Activated CD4-positive, alpha-beta memory T cell treated with anti-CD3 and anti-CD28 coated beads, Interleukin-2, amount 10 ng/mL, durations not matched to agents 7 days and 5 days (primary cell): Measurements from ENCODE around the gene CTSZ. TPM values are rescaled to one million over a fixed set of nuclear protein-coding genes. Genes with fewer than 3 reads are reported as not detected.
"Not testable (repeated sequence)": the region's sequence is repeated elsewhere in the genome, so short reads cannot be mapped to it uniquely, and the experiment has no call there.

ENCODE experiments used
- CTCF ChIA-PET: fragments of 350-600 bp; sonication (Branson Sonifier 250); formaldehyde crosslinking; loops from one replicate; lab custom pipeline; 2021; ENCODE audit warnings: antibody characterized with exemption, inconsistent platforms; lab: Charles Lee
- POLR2A ChIA-PET: fragments of 350-600 bp; sonication (Branson Sonifier 250); formaldehyde crosslinking; loops from one replicate; lab custom pipeline; 2021; ENCODE audit warnings: antibody characterized with exemption; lab: Charles Lee
- DNase-seq: peaks from one replicate; pipeline ENCODE4 v3.0.0-alpha.2; 2020
- H3K27ac Mint-ChIP-seq: one replicate; pipeline ENCODE4 v1.8.0; 2021; ENCODE audit warnings: mild to moderate bottlenecking, mixed read lengths
- H3K27me3 Mint-ChIP-seq: one replicate; pipeline ENCODE4 v1.8.0; 2021; ENCODE audit warnings: mixed read lengths
- H3K36me3 Mint-ChIP-seq: one replicate; pipeline ENCODE4 v1.8.0; 2021; ENCODE audit warnings: low read depth, mixed read lengths
- H3K4me1 Mint-ChIP-seq: one replicate; pipeline ENCODE4 v1.8.0; 2021; ENCODE audit warnings: mixed read lengths
- H3K4me3 Mint-ChIP-seq: one replicate; pipeline ENCODE4 v1.8.0; 2021; ENCODE audit warnings: mild to moderate bottlenecking, mixed read lengths
- H3K9me3 Mint-ChIP-seq: one replicate; pipeline ENCODE4 v1.8.0; 2021; ENCODE audit warnings: mixed read lengths
- total RNA-seq, 2 experiments: library from RNA; stranded (reverse); gene quantifications; one replicate each; pipeline ENCODE4 v1.2.3, GENCODE V29; 2021

Gene CTSZ
- total RNA-seq, 2 experiments from 2014 or later, result 45.0 to 49.0 TPM

DNA sequence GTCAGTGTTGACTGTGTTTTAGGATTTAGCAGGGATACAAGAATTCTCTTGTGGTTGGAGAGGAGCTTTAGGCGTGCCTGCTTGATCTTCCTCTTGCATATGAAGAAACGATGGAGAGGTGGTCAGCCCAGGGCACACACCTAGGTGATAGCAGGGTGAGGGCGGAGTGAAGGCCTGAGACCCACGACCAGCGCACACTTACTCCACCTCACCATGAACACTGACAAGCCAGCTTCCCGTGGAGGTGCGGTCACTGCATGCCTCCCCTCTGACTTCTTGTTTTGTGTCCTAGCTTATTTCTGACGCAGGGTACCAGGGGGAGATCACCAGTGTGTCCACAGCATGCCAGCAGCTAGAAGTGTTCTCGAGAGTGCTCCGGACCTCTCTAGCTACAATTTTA, 17.9 kb downstream of the CTSZ start:
- Mint-ChIP-seq H3K4me3 (no peak overlapping the region), H3K27me3 (no peaks in the 10 kb centered on the region), H3K36me3 (peaks cover 68% of the 10 kb centered on the region), H3K9me3 (no peaks in the 10 kb centered on the region), H3K27ac (no peak overlapping the region), H3K4me1 (peaks cover 31% of the 10 kb centered on the region)
- CTCF ChIA-PET, result no interaction called here
- no peak for DNase-seq
- POLR2A ChIA-PET, result interaction anchor here (2.3 to 2.8 kb wide), 2 partner anchors 28 to 43 kb away, joined by 6 to 12 read pairs; partner anchors contain the start of gene ATP5F1E

DNA sequence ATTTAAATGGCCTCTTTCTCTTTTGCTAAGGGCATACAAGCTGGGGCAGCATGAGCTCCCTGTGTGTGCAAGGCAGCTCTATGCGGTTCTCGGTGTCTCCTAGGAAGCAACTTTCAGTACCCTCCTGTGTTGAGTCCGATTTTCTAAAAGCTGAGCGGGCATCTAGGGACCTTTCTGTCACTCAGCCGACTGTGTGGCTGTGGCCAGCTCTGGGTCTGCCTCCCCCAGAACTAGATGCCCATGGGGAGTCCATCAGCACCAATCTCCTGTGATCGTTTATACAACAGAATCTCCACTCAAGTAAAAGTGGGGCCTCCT, 18.5 kb downstream of the CTSZ start:
- DNase-seq, result no peak
- Mint-ChIP-seq H3K36me3 (peaks cover 65% of the 10 kb centered on the region), H3K9me3 (no peaks in the 10 kb centered on the region), H3K4me1 (peaks cover 36% of the 10 kb centered on the region), H3K4me3 (no peak overlapping the region), H3K27me3 (no peaks in the 10 kb centered on the region), H3K27ac (no peak overlapping the region)
- ChIA-PET CTCF (no interaction called here), POLR2A (interaction anchor here (2.8 kb wide), 1 partner anchor 43 kb away, joined by 12 read pairs; the partner anchor contains the start of gene ATP5F1E)

DNA sequence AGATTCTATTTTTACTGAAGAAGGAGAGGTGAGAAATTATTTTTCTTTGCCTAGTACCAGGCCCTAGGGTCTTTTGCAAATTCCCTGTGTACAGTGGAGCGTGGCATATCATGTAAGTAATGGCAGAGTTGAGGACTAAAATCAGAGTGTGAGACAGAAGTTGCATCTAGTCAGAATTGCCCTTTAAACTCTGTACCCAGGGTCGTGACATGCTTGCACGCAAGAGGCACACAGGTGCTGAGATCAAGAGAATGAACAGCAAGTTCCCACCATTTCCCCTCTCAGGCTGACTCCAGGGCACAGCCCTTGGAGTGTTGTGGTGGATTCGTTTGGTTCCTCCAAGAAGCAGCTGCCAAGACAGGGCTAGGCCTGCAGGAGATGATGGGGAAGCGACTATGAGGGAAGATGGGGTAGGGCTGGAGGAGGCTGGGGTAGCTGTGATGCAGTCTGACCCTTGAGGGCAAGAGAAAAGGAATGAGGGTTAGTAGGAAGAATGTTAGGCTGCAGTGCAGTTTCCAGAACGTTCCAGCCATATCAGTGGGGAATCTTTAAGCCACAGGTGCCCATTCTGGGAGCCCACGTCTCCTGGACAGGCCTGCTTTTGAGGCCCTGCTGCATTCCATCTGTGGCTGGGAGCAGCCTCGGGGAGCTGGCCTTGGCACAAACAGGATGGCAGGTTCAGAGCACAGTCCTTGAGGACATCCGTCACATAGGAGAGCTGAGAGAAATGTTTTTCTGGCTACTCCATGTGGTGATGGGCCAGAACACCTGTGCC, 19.1 kb downstream of the CTSZ start:
- POLR2A ChIA-PET, result interaction anchor here (1.0 to 2.8 kb wide), 2 partner anchors 44 kb away, joined by 3 to 12 read pairs; partner anchors contain the start of gene ATP5F1E
- H3K9me3 Mint-ChIP-seq, result no peaks in the 10 kb centered on the region
- no peak for DNase-seq
- H3K27me3 Mint-ChIP-seq, result no peaks in the 10 kb centered on the region
- peaks cover 39% of the 10 kb centered on the region for H3K4me1 Mint-ChIP-seq
- peaks cover 64% of the 10 kb centered on the region for H3K36me3 Mint-ChIP-seq
- CTCF ChIA-PET, result no interaction called here
- H3K4me3 Mint-ChIP-seq, result no peak overlapping the region
- H3K27ac Mint-ChIP-seq, result no peak overlapping the region

DNA sequence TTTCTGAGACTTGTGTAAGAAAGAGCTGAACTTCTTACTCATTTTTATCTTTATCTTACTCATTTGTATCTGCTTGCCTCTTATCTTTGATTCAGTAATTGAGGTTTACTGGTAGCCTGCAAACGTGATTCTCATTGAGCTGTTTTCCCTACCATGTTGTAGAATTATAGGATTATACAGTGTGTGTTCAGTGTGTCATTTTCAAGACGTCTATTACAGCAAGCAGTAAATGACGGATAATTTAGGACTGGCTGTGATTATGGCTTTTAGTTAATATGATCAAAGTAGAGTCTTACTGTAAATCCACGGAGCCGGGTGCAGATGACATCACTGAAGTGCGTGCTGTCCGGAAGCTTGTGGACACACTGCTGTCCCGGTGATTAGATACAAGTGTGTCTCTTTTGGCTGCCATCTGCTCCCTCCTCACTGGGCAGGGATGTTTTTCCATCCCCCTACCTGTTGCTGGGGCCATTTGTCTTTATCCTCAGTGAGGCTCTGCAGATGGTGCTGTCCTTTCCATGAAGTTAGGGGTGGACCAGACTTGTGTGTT, 20.0 kb downstream of the CTSZ start:
- ChIA-PET POLR2A (interaction anchor here (1.0 kb wide), 1 partner anchor 45 kb away, joined by 3 read pairs; no protein-coding TSS in a partner anchor), CTCF (no interaction called here)
- Mint-ChIP-seq H3K4me1 (peaks cover 46% of the 10 kb centered on the region), H3K36me3 (peaks cover 61% of the 10 kb centered on the region), H3K27me3 (no peaks in the 10 kb centered on the region), H3K4me3 (no peak overlapping the region), H3K27ac (no peak overlapping the region), H3K9me3 (no peaks in the 10 kb centered on the region)
- no peak for DNase-seq

DNA sequence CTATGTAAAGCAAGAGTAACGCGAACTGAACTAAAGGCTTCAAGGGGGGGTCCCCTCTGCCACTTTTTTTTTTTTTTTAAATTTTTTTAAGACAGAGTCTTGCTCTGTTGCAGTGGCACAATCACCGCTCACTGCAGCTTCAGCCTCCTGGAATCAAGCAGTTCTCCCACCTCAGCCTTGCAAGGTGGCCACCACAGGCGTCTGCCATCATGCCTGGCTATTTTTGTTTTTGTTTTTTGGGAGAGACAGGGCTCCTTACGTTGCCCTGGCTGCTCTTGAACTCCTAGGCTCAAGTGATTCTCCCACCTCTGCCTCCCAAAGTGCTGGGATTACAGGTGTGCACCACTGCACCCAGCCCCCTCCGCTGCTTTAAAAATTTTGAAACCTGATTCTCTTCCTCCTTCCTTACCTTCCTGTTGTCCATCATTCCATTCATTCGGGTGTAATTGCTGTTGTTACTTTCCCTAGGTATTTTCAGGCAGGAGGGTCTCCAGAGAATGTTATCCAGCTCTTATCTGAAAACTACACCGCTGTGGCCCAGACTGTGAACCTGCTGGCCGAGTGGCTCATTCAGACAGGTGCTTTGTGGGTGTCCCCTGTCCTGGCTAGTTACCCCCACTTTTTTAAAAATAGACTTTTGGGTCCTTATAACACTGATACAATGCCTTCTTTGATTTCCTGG, 20.6 kb downstream of the CTSZ start:
- Mint-ChIP-seq H3K4me3 (no peak overlapping the region), H3K9me3 (no peaks in the 10 kb centered on the region), H3K27me3 (no peaks in the 10 kb centered on the region), H3K4me1 (peaks cover 50% of the 10 kb centered on the region), H3K27ac (no peak overlapping the region), H3K36me3 (peaks cover 57% of the 10 kb centered on the region)
- ChIA-PET POLR2A (interaction anchor here (1.0 kb wide), 1 partner anchor 45 kb away, joined by 3 read pairs; no protein-coding TSS in a partner anchor), CTCF (no interaction called here)
- no peak for DNase-seq

DNA sequence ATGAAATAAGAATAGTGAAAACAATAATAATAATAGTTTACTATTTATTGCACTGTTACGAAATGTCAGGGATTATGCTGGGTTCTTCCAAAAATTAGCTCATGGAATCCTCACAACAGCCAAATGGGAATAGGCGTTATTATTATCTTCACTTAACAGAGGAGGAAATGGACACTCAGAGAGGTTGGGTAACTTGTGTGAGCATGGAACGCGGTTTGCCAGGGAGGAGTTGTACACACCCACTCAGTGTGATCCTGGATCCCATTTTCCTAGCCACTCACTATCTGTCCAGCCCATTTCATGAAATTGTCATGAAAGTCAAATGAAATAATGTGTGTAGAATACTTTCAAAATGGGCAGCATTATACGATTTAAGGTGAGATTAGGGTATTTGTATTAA, 21.4 kb downstream of the CTSZ start:
- H3K9me3 Mint-ChIP-seq, result no peaks in the 10 kb centered on the region
- CTCF ChIA-PET, result interaction anchor here (0.6 kb wide), 1 partner anchor 24 kb away, joined by 3 read pairs; no protein-coding TSS in a partner anchor
- DNase-seq, result no peak
- H3K4me3 Mint-ChIP-seq, result no peak overlapping the region
- peaks cover 50% of the 10 kb centered on the region for H3K4me1 Mint-ChIP-seq
- no peak overlapping the region for H3K27ac Mint-ChIP-seq
- H3K27me3 Mint-ChIP-seq, result no peaks in the 10 kb centered on the region
- peaks cover 54% of the 10 kb centered on the region for H3K36me3 Mint-ChIP-seq
- POLR2A ChIA-PET, result no interaction called here

DNA sequence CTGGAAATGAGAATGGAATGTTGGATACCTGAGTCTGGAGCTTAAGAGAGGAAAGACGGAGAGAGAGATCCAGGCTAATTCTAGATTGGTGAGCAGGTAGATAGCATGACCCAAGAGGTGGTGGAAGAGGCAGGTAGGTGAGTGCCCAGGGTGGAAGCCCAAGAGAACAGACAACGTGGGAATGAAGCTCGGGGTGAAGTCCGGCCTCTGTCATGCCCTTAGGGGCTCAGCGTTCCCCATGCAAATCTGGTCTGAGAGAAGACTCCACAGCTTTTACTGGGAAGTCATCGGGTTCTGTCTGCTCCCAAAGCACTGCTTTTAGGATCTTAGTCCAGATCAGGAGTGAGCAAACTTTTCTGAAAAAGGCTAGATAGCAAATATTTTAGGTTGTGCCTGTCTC, 22.4 kb downstream of the CTSZ start:
- Mint-ChIP-seq H3K36me3 (peaks cover 47% of the 10 kb centered on the region), H3K4me1 (peaks cover 50% of the 10 kb centered on the region), H3K27me3 (no peaks in the 10 kb centered on the region), H3K27ac (no peak overlapping the region), H3K4me3 (no peak overlapping the region), H3K9me3 (no peaks in the 10 kb centered on the region)
- no peak for DNase-seq
- POLR2A ChIA-PET, result interaction anchor here (1.0 to 4.9 kb wide), 2 partner anchors 9 to 48 kb away, joined by 3 to 50 read pairs; partner anchors contain the start of gene ATP5F1E
- CTCF ChIA-PET, result no interaction called here

DNA sequence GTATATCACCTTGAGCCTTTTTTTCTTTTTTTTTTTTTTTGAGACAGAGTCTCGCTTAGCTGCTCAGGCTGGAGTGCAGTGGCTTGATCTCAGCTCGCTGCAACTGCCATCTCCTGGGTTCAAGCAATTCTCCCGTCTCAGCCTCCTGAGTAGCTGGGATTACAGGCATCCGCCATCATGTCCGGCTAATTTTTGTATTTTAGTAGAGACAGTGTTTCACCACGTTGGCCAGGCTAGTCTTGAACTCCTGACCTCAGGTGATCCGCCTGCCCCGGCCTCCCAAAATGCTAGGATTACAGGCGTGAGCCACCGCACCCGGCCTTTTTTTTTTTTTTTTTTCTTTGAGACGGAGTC, 24.0 kb downstream of the CTSZ start:
- H3K9me3 Mint-ChIP-seq, DNase-seq, H3K27me3 Mint-ChIP-seq, H3K27ac Mint-ChIP-seq: not testable (repeated sequence)
- H3K36me3 Mint-ChIP-seq, result peaks cover 36% of the 10 kb centered on the region
- CTCF ChIA-PET, result interaction anchor here (1.0 kb wide), 1 partner anchor 76 kb away, joined by 6 read pairs; no protein-coding TSS in a partner anchor
- peak overlapping the region; percentile 90 for H3K4me3 Mint-ChIP-seq
- POLR2A ChIA-PET, result interaction anchor here (0.7 to 4.9 kb wide), 13 partner anchors 10 to 677 kb away, joined by 3 to 50 read pairs (median 4); partner anchors contain the start of genes ATP5F1E, PRELID3B, STX16 and ZNF831
- peaks cover 50% of the 10 kb centered on the region for H3K4me1 Mint-ChIP-seq

DNA sequence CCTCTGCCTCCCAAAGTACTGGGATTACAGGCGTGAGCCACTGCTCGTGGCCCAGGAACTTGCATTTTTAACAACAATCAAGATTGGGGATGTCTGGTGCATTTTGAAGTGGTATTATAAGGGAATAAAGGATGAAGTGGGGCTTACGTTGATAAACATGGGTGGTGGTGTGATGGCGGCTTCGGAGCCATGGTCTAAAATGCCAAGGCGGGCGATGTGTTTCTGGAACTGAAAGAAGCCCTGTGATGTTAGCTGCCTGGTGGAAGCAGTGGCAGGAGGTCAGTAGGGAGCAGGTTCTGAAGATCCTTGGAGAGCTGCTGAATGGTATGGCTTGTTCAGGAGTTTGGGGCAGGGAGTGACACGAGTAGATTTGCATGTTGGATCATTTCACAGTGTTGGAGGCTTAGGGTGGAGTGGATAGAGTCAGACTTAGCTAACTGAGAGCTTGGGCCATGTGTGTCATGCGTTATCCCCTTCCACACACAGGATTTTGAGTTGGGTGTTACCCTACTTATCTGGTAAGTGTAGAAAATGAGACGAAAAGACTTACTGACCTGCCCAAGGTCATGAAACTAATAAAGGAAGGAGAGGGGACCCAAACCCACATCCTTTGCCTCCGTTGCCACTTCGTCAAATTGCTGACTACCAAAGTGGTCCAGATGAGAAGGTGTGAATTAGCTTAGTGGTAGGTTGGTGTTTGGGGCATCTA, 24.5 kb downstream of the CTSZ start:
- H3K4me1 Mint-ChIP-seq, result peaks cover 50% of the 10 kb centered on the region
- H3K36me3 Mint-ChIP-seq, result peaks cover 30% of the 10 kb centered on the region
- peak; percentile 45 for DNase-seq
- ChIA-PET CTCF (interaction anchor here (0.6 to 1.0 kb wide), 2 partner anchors 75 to 275 kb away, joined by 3 to 6 read pairs; no protein-coding TSS in a partner anchor), POLR2A (interaction anchor here (0.7 to 4.9 kb wide), 21 partner anchors 11 to 676 kb away, joined by 3 to 50 read pairs (median 3); partner anchors contain the start of genes ATP5F1E, PRELID3B, STX16 and ZNF831)
- peaks cover 4% of the 10 kb centered on the region for H3K27me3 Mint-ChIP-seq
- peak overlapping the region; percentile 79 for H3K27ac Mint-ChIP-seq
- H3K9me3 Mint-ChIP-seq, result no peaks in the 10 kb centered on the region
- H3K4me3 Mint-ChIP-seq, result peak overlapping the region; percentile 90

DNA sequence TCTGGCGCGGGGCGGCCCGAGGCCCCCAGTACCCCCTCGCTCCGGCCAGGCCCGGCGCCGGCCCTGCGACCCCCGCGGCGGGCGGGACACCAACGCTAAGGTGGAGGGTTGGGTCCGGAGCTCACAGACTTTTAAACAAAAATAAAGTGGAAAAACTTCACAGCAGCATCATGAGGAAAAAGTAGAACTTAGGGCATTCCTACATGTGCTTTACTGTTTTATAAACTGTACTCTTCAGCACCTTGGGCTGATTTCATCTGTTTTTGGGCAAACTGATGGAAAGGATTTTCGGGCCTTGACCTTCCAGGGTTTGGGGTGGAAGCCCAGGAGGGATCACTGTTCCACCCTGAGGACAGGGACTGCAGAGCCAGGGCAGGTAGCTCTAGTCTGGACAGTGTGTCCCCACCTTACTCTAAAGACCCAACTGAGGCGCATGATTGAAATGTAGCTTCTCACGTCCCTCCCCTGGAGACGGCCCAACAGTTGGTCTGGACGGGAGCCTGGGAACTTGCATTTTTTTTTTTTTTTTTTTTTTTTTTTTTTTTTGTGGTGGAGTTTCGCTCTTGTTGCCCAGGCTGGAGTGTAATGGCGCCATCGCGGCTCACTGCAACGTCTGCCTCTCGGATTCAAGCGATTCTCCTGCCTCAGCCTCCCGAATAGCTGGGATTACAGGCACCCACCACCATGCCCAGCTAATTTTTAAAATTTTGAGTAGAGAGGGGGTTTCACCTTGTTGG, 25.3 kb downstream of the CTSZ start:
- H3K36me3 Mint-ChIP-seq, result peaks cover 23% of the 10 kb centered on the region
- ChIA-PET POLR2A (interaction anchor here (0.9 to 4.9 kb wide), 20 partner anchors 11 to 330 kb away, joined by 3 to 50 read pairs (median 4); partner anchors contain the start of genes ATP5F1E, PRELID3B, STX16 and ZNF831), CTCF (interaction anchor here (0.6 kb wide), 1 partner anchor 276 kb away, joined by 3 read pairs; no protein-coding TSS in a partner anchor)
- peak; percentile 33 for DNase-seq
- H3K27me3 Mint-ChIP-seq, result peaks cover 6% of the 10 kb centered on the region
- peaks cover 44% of the 10 kb centered on the region for H3K4me1 Mint-ChIP-seq
- peak overlapping the region; percentile 90 for H3K4me3 Mint-ChIP-seq
- H3K27ac Mint-ChIP-seq, result peak overlapping the region; percentile 79
- H3K9me3 Mint-ChIP-seq, result no peaks in the 10 kb centered on the region

DNA sequence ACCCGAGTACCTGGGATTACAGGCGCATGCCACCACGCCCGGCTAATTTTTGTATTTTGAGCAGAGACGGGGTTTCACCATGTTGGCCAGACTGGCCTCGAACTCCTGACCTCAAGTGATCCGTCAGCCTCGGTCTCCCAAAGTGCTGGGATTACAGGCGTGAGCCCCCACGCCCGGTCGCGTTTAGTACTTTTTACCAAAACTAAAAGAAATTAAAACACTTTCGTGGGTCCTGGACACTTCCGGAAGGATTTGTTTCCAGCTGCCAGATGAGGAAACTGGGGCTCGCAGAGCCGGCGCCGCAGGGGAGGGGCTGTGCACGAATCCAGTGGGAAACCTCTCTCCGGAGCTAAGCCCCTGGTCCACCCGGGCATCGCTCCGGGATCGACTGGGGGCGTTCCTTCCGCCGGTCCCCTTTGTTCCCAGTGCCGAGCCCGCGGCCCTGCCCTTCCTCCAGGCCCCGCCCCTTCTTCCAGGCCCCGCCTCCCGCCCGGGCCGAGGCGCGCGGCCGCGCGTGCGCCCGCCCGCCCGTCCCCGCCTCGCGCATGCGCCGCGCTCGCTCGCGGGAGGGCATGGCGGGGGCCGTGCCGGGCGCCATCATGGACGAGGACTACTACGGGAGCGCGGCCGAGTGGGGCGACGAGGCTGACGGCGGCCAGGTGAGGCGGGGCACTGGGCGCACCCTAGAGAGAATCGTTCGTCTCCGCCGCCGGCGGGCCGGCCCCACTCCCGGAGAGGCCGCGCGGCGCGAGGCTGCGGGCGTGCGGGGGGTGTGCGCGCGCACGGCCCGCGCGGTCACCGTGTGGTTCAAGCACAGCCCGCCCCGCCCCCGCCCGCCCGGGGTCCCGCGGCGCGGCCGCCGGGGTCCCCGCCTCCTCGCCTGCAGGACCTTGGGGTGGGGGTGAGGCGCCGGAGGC, 26.1 kb downstream of the CTSZ start, which contains the start of gene NELFCD:
Gene NELFCD, plus strand, starts transcription at position 546 of the 917 bp plus-strand sequence. Its CDS starts 54 bp downstream, at position 600.
- H3K9me3 Mint-ChIP-seq, result no peaks in the 10 kb centered on the region
- peak; percentile 90 for DNase-seq
- POLR2A ChIA-PET, result interaction anchor here (0.9 to 4.9 kb wide), 12 partner anchors 10 to 329 kb away, joined by 3 to 50 read pairs (median 5); partner anchors contain the start of genes ATP5F1E, PRELID3B, STX16 and ZNF831
- peaks cover 20% of the 10 kb centered on the region for H3K36me3 Mint-ChIP-seq
- H3K4me3 Mint-ChIP-seq, result peak within 1 kb of the TSS; percentile 90
- CTCF ChIA-PET, result no interaction called here
- H3K4me1 Mint-ChIP-seq, result peaks cover 37% of the 10 kb centered on the region
- H3K27me3 Mint-ChIP-seq, result peaks cover 6% of the 10 kb centered on the region
- peak within 1 kb of the TSS; percentile 79 for H3K27ac Mint-ChIP-seq
